ENCODE results near the gene EZH1. TPM values are rescaled to one million over a fixed set of nuclear protein-coding genes. Genes with fewer than 3 reads are reported as not detected.

The EZH1 gene
- total RNA-seq, 1 experiment from 2014 or later: 45.5 TPM

DNA sequence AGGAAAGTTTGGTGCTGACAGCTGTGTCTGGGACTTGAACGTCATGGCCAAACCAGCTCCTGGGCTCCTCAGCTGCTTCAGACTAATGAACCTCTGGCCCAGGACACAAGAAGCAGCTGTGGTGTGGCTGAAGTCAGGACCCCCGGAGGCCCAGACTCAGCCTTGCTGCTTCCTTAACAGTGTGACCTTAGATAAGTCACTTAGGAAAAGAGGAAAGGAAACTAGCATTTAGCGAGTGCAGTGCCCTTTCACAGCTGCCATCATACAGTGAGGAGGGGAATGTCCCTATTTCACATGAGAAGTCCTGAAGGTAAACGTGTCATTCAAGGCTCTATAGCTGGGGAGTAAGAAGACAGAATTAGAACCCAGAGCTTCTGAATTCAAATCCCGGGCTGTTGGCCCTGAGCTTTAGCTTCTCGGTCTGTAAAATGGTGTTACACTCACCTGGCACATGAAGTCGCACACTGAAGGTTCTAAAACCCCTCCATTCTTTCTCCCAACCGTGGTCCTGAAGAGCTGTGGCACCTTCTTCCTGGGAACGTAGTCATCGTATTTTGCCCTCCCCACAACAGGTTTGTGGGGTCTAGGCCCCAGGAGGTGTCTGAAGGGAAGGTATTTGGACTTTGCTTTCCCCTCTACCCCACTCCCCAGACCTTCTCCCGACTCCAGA, 15.3 kb upstream of the EZH1 start:
- no peak for DNase-seq
- TF ChIP-seq, protein P1, sequence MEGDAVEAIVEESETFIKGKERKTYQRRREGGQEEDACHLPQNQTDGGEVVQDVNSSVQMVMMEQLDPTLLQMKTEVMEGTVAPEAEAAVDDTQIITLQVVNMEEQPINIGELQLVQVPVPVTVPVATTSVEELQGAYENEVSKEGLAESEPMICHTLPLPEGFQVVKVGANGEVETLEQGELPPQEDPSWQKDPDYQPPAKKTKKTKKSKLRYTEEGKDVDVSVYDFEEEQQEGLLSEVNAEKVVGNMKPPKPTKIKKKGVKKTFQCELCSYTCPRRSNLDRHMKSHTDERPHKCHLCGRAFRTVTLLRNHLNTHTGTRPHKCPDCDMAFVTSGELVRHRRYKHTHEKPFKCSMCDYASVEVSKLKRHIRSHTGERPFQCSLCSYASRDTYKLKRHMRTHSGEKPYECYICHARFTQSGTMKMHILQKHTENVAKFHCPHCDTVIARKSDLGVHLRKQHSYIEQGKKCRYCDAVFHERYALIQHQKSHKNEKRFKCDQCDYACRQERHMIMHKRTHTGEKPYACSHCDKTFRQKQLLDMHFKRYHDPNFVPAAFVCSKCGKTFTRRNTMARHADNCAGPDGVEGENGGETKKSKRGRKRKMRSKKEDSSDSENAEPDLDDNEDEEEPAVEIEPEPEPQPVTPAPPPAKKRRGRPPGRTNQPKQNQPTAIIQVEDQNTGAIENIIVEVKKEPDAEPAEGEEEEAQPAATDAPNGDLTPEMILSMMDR (IDR thresholded peaks at IDR 0.05; ENCODE audit: unreplicated experiment): no peak
- intact Hi-C loops (cut with micrococcal nuclease; ENCODE audit: unreplicated experiment): loop anchor here (10.0 kb wide), 2 partner anchors 55 to 85 kb away; partner anchors contain the start of gene PLEKHH3
- Mint-ChIP-seq H3K27ac (ENCODE audit: unreplicated experiment) (no peak overlapping the region), H3K4me1 (ENCODE audit: low read depth, unreplicated experiment) (peaks cover 12% of the 10 kb centered on the region), H3K27me3 (ENCODE audit: unreplicated experiment) (peaks cover 93% of the 10 kb centered on the region), H3K36me3 (ENCODE audit: insufficient read depth, unreplicated experiment) (no peaks in the 10 kb centered on the region), H3K9me3 (ENCODE audit: low read depth, unreplicated experiment) (no peaks in the 10 kb centered on the region), H3K4me3 (ENCODE audit: low read depth, unreplicated experiment) (no peak overlapping the region)
- CTCF ChIA-PET: interaction anchor here (0.5 to 3.7 kb wide), 5 partner anchors 9 to 217 kb away, joined by 3 to 19 read pairs (median 6); partner anchors contain the start of gene PSMC3IP
- BruUV-seq (replicated peaks): no TSS peak

DNA sequence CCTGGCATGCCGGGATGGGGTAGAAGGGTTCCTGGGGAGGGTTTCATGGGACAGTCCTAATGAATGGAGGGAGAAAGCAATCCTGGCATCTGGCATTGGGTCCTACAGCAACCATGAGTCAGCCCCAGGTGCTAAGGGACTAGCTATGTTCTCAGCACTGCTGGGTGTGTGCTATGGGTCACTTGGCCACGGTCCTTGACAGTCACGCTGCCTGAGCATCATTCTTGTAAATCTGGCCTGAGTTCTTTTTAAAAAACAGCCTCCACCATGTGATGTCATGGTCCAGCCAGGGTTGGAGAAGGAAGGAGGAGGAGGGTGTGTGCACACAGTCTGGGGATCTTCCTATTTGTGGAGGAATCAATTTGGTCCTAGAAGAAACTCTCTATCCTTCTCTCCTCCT, 9.9 kb upstream of the EZH1 start:
- H3K4me3 Mint-ChIP-seq (ENCODE audit: low read depth, unreplicated experiment): no peak overlapping the region
- DNase-seq: no peak

DNA sequence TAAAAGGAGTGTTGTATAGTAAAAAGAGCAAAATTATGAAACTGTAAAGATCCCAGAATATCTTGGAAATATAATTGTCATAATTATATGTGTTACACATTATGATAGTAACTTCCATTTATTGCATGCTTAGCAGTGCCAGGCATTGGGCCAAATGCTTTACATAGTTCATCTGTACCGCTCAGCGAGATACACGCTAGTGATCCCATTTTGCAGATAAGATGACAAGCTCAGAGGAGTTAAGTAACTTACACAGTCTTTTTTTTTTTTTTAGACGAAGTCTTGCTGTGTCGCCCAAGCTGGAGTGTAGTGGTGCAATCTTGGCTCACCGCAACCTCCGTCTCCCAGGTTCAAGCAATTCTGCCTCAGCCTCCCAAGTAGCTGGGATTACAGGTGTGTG, 6.8 kb upstream of the EZH1 start:
- Mint-ChIP-seq H3K9me3 (ENCODE audit: low read depth, unreplicated experiment) (no peaks in the 10 kb centered on the region), H3K27ac (ENCODE audit: unreplicated experiment) (no peak overlapping the region), H3K4me3 (ENCODE audit: low read depth, unreplicated experiment) (no peak overlapping the region), H3K36me3 (ENCODE audit: insufficient read depth, unreplicated experiment) (no peaks in the 10 kb centered on the region), H3K27me3 (ENCODE audit: unreplicated experiment) (peaks cover 79% of the 10 kb centered on the region), H3K4me1 (ENCODE audit: low read depth, unreplicated experiment) (no peaks in the 10 kb centered on the region)
- no peak for DNase-seq
- CTCF ChIA-PET: interaction anchor here (0.6 to 2.0 kb wide), 4 partner anchors 8 to 941 kb away, joined by 3 to 8 read pairs (median 5); partner anchors contain the start of gene PSMC3IP
- BruUV-seq (replicated peaks): no TSS peak
- intact Hi-C loops (cut with micrococcal nuclease; ENCODE audit: unreplicated experiment): no loop called here
- TF ChIP-seq, protein P1 (IDR thresholded peaks at IDR 0.05; ENCODE audit: unreplicated experiment): no peak

More for the DNA sequence above, 9.9 kb upstream of the EZH1 start:
- BruUV-seq (replicated peaks): no TSS peak
- TF ChIP-seq, protein P1 (IDR thresholded peaks at IDR 0.05; ENCODE audit: unreplicated experiment): no peak
- H3K4me1 Mint-ChIP-seq (ENCODE audit: low read depth, unreplicated experiment): peaks cover 7% of the 10 kb centered on the region
- H3K36me3 Mint-ChIP-seq (ENCODE audit: insufficient read depth, unreplicated experiment): no peaks in the 10 kb centered on the region
- intact Hi-C loops (cut with micrococcal nuclease; ENCODE audit: unreplicated experiment): no loop called here
- no peaks in the 10 kb centered on the region for H3K9me3 Mint-ChIP-seq (ENCODE audit: low read depth, unreplicated experiment)
- no peak overlapping the region for H3K27ac Mint-ChIP-seq (ENCODE audit: unreplicated experiment)
- CTCF ChIA-PET: interaction anchor here (0.6 to 1.9 kb wide), 4 partner anchors 9 to 80 kb away, joined by 3 to 10 read pairs (median 3); partner anchors contain the start of genes BECN1 and VPS25
- H3K27me3 Mint-ChIP-seq (ENCODE audit: unreplicated experiment): peaks cover 74% of the 10 kb centered on the region

DNA sequence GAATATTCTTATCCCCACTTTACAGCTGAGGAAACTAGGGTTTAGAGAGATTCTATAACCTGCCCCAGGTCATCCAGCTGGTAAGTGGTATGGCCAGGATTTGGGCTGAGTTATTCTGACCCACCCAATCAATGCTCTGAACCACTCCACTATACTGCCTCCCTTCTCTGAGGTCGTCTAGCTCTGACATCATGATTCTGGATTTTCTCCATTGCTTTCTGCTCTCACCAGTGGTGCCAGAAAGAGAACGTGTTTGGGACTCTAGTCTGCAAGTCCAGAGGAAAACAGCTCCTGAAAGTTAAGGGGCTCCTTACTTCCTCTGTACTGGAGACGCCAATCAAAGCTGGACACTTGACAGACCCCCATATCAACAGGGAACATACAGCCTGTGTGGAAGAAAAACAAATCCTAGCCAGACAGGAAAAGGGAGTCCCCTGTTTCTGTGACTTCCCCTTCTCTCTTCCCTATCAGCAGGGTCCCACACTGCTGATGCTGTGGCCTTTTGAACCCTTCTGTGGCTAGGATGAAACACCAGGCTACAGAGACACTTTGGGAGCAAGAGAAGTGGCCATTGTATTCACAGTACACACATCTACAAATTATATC, 6.0 kb upstream of the EZH1 start:
- H3K4me1 Mint-ChIP-seq (ENCODE audit: low read depth, unreplicated experiment): no peaks in the 10 kb centered on the region
- no peak overlapping the region for H3K27ac Mint-ChIP-seq (ENCODE audit: unreplicated experiment)
- H3K4me3 Mint-ChIP-seq (ENCODE audit: low read depth, unreplicated experiment): no peak overlapping the region
- H3K27me3 Mint-ChIP-seq (ENCODE audit: unreplicated experiment): peaks cover 72% of the 10 kb centered on the region
- no TSS peak for BruUV-seq (replicated peaks)
- DNase-seq: no peak
- intact Hi-C loops (cut with micrococcal nuclease; ENCODE audit: unreplicated experiment): no loop called here
- no peaks in the 10 kb centered on the region for H3K9me3 Mint-ChIP-seq (ENCODE audit: low read depth, unreplicated experiment)
- TF ChIP-seq, protein P1 (IDR thresholded peaks at IDR 0.05; ENCODE audit: unreplicated experiment): no peak
- H3K36me3 Mint-ChIP-seq (ENCODE audit: insufficient read depth, unreplicated experiment): no peaks in the 10 kb centered on the region
- CTCF ChIA-PET: interaction anchor here (0.6 to 2.0 kb wide), 4 partner anchors 9 to 1461 kb away, joined by 3 to 8 read pairs (median 4); partner anchors contain the start of gene PSMC3IP
